ENCODE measurements around the gene OR10AD1. TPM values are rescaled to one million over a fixed set of nuclear protein-coding genes. Genes with fewer than 3 reads are reported as not detected.

OR10AD1 gene
- total RNA-seq, 1 donor from 2014 or later: not detected

- Histone ChIP-seq H3K27me3 (ENCODE audit: low read depth) (peaks cover 88% of the 10 kb centered on the region), H3K27ac (replicated peaks) (no peak overlapping the region), H3K4me3 (no peak overlapping the region), H3K4me1 (peaks cover 23% of the 10 kb centered on the region), H3K9me3 (replicated peaks) (no peaks in the 10 kb centered on the region), H3K36me3 (no peaks in the 10 kb centered on the region)
- no peak for TF ChIP-seq CTCF (IDR thresholded peaks at IDR 0.05; ENCODE audit: borderline replicate concordance)
- intact Hi-C loops (cut with micrococcal nuclease): no loop called here
- no peak for DNase-seq
These were observed 23.6 kb downstream of the OR10AD1 start for GRCh38 chr12:48179466-48179865.

- peak overlapping the region; percentile 7 for H3K27ac ChIP-seq (replicated peaks)
- DNase-seq: no peak
- no peaks in the 10 kb centered on the region for H3K36me3 ChIP-seq
- peaks cover 73% of the 10 kb centered on the region for H3K27me3 ChIP-seq (ENCODE audit: low read depth)
- H3K9me3 ChIP-seq (replicated peaks): no peaks in the 10 kb centered on the region
- peaks cover 8% of the 10 kb centered on the region for H3K4me1 ChIP-seq
- H3K4me3 ChIP-seq: no peak overlapping the region
- TF ChIP-seq CTCF (IDR thresholded peaks at IDR 0.05; ENCODE audit: borderline replicate concordance): no peak
- intact Hi-C loops (cut with micrococcal nuclease): no loop called here
These were observed 25.1 kb downstream of the OR10AD1 start for GRCh38 chr12:48177982-48178381.

GRCh38 chr12:48176417-48176751 lies 26.7 kb downstream of the OR10AD1 start:
- peaks cover 57% of the 10 kb centered on the region for H3K27me3 ChIP-seq (ENCODE audit: low read depth)
- TF ChIP-seq CTCF (IDR thresholded peaks at IDR 0.05; ENCODE audit: borderline replicate concordance): no peak
- H3K27ac ChIP-seq (replicated peaks): peak overlapping the region; percentile 37
- no peaks in the 10 kb centered on the region for H3K9me3 ChIP-seq (replicated peaks)
- intact Hi-C loops (cut with micrococcal nuclease): no loop called here
- no peaks in the 10 kb centered on the region for H3K4me1 ChIP-seq
- H3K4me3 ChIP-seq: no peak overlapping the region
- H3K36me3 ChIP-seq: no peaks in the 10 kb centered on the region
- no peak for DNase-seq

- DNase-seq: no peak
- H3K4me1 ChIP-seq: no peaks in the 10 kb centered on the region
- peaks cover 51% of the 10 kb centered on the region for H3K27me3 ChIP-seq (ENCODE audit: low read depth)
- no peaks in the 10 kb centered on the region for H3K9me3 ChIP-seq (replicated peaks)
- H3K4me3 ChIP-seq: no peak overlapping the region
- H3K27ac ChIP-seq (replicated peaks): peak overlapping the region; percentile 37
- intact Hi-C loops (cut with micrococcal nuclease): no loop called here
- no peak for TF ChIP-seq CTCF (IDR thresholded peaks at IDR 0.05; ENCODE audit: borderline replicate concordance)
- no peaks in the 10 kb centered on the region for H3K36me3 ChIP-seq
These were observed 27.3 kb downstream of the OR10AD1 start for GRCh38 chr12:48175613-48176416.

- no peaks in the 10 kb centered on the region for H3K9me3 ChIP-seq (replicated peaks)
- no peak for DNase-seq
- no peaks in the 10 kb centered on the region for H3K4me1 ChIP-seq
- H3K4me3 ChIP-seq: no peak overlapping the region
- no peak overlapping the region for H3K27ac ChIP-seq (replicated peaks)
- TF ChIP-seq CTCF (IDR thresholded peaks at IDR 0.05; ENCODE audit: borderline replicate concordance): no peak
- H3K27me3 ChIP-seq (ENCODE audit: low read depth): peaks cover 10% of the 10 kb centered on the region
- H3K36me3 ChIP-seq: no peaks in the 10 kb centered on the region
- intact Hi-C loops (cut with micrococcal nuclease): loop anchor here (5.0 kb wide), 1 partner anchor 87 kb away; no protein-coding TSS in a partner anchor
These were observed 34.1 kb downstream of the OR10AD1 start for GRCh38 chr12:48169011-48169410.

Measured in left ventricle myocardium inferior (tissue), 1 donor.